IPS DF 6.9 (cell line): Measurements from ENCODE around the gene C1orf50.

ENCODE experiments used
- DNase-seq: peaks from one replicate; pipeline ENCODE4 v3.0.0-alpha.2; 2013; ENCODE audit warnings: low read depth, low spot score
- H3K27ac ChIP-seq: one replicate; pipeline ENCODE4 v1.5.1; 2013; ENCODE audit warnings: low read length, control low read depth
- H3K27me3 ChIP-seq: 2 replicates; pipeline ENCODE4 v1.6.1; 2013; ENCODE audit warnings: mild to moderate bottlenecking, low read length; ENCODE audit not compliant: control insufficient read depth, insufficient read depth
- H3K36me3 ChIP-seq: 2 replicates; pipeline ENCODE4 v1.6.1; 2013; ENCODE audit warnings: low read length; ENCODE audit not compliant: control insufficient read depth, insufficient read depth
- H3K4me1 ChIP-seq: 2 replicates; pipeline ENCODE4 v1.6.1; 2013; ENCODE audit warnings: low read length; ENCODE audit not compliant: control insufficient read depth, insufficient read depth
- H3K4me3 ChIP-seq: 2 replicates; pipeline ENCODE4 v1.5.1; 2013; ENCODE audit warnings: mild to moderate bottlenecking, low read length
- H3K9me3 ChIP-seq: 2 replicates; pipeline ENCODE4 v1.6.1; 2013; ENCODE audit warnings: low read length, inconsistent platforms; ENCODE audit not compliant: control insufficient read depth, insufficient read depth
- WGBS: extraction: QIAGEN DNeasy Blood & Tissue Kit; methylation state at CpG from one replicate; pipeline ENCODE4 v1.1.7; 2013; ENCODE audit warnings: mixed read lengths, missing lambda C conversion rate; ENCODE audit not compliant: insufficient read length, insufficient coverage; 5-methylcytosine and 5-hydroxymethylcytosine counted together

The C1orf50 gene

DNA sequence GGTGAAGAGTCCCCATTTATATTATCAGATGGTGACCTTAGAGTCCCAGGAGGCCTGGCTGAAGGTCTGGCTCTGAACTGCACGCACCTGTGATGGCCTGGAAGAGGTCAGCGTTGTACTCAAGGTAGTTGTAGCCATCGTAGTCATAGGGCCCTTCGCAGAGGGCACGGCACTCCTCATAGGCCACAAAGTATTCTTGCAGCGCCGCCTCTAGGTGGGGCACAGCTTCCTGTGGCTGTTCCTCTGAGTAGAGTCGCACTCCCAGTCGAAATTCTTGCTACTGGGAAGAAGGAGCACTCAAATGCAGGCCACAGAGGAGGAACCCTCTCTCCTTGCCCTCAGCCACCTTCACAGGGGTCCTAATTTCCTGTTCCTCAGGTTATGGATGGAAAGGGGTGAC is 7.9 kb upstream of the C1orf50 start:
- peaks cover 13% of the 10 kb centered on the region for H3K36me3 ChIP-seq
- no peaks in the 10 kb centered on the region for H3K9me3 ChIP-seq
- no peak for DNase-seq
- no peak overlapping the region for H3K4me3 ChIP-seq
- no CpG with 5 or more reads among the region's 9 CpGs for WGBS
- no peaks in the 10 kb centered on the region for H3K4me1 ChIP-seq
- no peak overlapping the region for H3K27ac ChIP-seq
- H3K27me3 ChIP-seq = no peaks in the 10 kb centered on the region

DNA sequence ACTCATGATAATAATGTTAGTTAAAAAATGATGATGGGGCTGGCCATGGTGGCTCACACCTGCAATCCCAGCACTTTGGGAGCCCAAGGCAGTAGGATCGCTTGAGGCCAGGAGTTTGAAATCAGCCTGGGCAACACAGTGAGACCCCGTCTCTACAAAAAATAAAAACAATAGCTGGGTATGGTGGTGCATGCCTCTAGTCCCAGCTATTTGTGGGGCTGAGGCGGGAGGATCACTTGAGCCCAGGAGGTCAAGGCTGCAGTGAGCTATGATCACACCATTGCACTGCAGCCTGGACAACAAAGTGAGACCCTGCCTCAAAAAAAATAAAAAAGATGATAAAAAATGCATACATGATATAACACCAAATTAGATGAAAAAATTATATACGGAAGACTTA is 5.5 kb upstream of the C1orf50 start:
- DNase-seq = no peak
- Histone ChIP-seq H3K9me3 (no peaks in the 10 kb centered on the region), H3K27me3 (no peaks in the 10 kb centered on the region), H3K4me1 (no peaks in the 10 kb centered on the region), H3K27ac (no peak overlapping the region), H3K36me3 (no peaks in the 10 kb centered on the region; the same call in 1 of the 2 replicates), H3K4me3 (no peak overlapping the region)
- WGBS = no CpG with 5 or more reads among the region's 4 CpGs

GRCh38 chr1:42762269-42762668 is 4.8 kb upstream of the C1orf50 start:
- no peaks in the 10 kb centered on the region for H3K4me1 ChIP-seq
- no peaks in the 10 kb centered on the region for H3K9me3 ChIP-seq
- no peak overlapping the region for H3K4me3 ChIP-seq
- no peak for DNase-seq
- H3K36me3 ChIP-seq = no peaks in the 10 kb centered on the region; the same call in 1 of the 2 replicates
- WGBS = no CpG with 5 or more reads among the region's 5 CpGs
- H3K27me3 ChIP-seq = no peaks in the 10 kb centered on the region
- no peak overlapping the region for H3K27ac ChIP-seq

- Histone ChIP-seq H3K9me3 (no peaks in the 10 kb centered on the region), H3K4me1 (no peaks in the 10 kb centered on the region), H3K27me3 (no peaks in the 10 kb centered on the region), H3K36me3 (no peaks in the 10 kb centered on the region), H3K27ac (no peak overlapping the region), H3K4me3 (no peak overlapping the region; the same call in 1 of the 2 replicates)
- WGBS = no CpG with 5 or more reads among the region's 7 CpGs
- DNase-seq = no peak
Observed at GRCh38 chr1:42765269-42765668, 1.8 kb upstream of the C1orf50 start.

DNA sequence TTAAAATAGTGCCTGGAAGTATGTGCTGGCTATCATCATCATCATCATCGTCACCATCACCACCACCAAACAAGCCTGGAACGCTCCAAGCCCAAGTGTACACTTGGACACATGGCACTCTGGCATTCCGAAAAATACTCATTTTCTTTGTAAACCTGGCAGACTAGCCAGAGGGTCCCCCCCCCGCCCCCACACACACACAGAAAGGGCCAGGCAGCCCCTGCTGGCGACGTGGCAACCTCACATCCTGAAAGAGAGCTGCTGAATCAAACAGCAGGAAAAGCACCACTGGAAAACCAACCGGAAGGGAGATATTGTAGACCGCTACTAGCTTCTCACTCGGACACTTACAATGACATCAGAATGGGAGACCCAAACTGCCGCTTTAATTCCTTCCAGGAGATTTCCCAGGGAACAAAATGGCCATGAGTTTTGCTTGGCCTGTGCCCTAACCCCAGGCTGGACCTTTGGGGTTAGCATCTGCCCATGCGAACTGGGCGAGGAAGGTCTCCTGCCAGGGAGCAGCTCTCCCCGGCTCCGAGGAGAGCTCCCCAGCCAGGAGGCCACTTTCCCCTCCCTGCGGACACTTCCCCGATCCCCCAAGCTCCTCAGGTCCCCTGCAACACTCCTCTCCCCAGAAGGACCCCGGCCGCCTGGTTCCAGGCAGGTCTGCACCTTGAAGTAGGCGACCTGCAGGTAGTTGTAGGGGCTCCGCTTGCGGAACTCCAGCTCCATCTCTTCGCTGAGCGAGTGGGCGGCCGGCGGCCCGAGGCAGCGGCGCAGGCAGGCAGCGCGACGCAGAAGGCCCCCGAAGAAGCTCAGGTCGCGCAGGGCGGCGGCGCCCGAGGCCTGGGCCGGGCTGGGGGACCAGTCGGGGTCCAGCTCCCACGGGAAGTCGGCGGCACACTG is 963 bp upstream of the C1orf50 start:
- DNase-seq = no peak
- H3K36me3 ChIP-seq = no peaks in the 10 kb centered on the region
- H3K4me1 ChIP-seq = no peaks in the 10 kb centered on the region
- H3K27ac ChIP-seq = no peak overlapping the region
- H3K27me3 ChIP-seq = no peaks in the 10 kb centered on the region
- H3K9me3 ChIP-seq = no peaks in the 10 kb centered on the region
- peak overlapping the region; percentile 99 for H3K4me3 ChIP-seq
- WGBS = no CpG with 5 or more reads among the region's 44 CpGs

GRCh38 chr1:42767510-42768000 is 506 bp downstream of the C1orf50 start:
- WGBS = no CpG with 5 or more reads among the region's 23 CpGs
- no peak for DNase-seq

DNA sequence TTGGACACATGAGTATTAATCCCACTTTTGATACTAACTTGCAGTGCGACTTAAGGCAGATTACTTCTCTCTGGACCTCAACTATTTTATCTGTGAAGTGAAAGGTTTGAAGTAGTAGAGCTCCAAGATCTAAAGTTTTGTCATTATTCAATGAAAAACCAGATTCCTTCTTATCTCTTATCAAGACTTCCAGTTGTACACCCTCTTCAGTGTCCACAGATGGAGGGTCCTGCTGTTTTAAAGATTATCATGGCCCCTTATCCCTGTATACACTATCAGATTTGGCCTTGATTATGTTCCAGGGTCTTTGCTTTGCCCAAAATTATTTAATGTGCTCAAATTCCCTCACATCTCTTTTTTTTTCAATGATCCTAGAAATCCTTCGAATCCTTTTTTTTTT is 1.1 kb downstream of the C1orf50 start:
- DNase-seq = no peak
- no peaks in the 10 kb centered on the region for H3K9me3 ChIP-seq
- WGBS = no CpG with 5 or more reads among the region's 2 CpGs
- no peaks in the 10 kb centered on the region for H3K27me3 ChIP-seq
- no peaks in the 10 kb centered on the region for H3K36me3 ChIP-seq
- no peaks in the 10 kb centered on the region for H3K4me1 ChIP-seq
- H3K4me3 ChIP-seq = no peak overlapping the region
- no peak overlapping the region for H3K27ac ChIP-seq

More at GRCh38 chr1:42767510-42768000, 506 bp downstream of the C1orf50 start:
- Histone ChIP-seq H3K36me3 (no peaks in the 10 kb centered on the region), H3K27ac (no peak overlapping the region), H3K4me1 (no peaks in the 10 kb centered on the region), H3K9me3 (no peaks in the 10 kb centered on the region), H3K27me3 (no peaks in the 10 kb centered on the region), H3K4me3 (peak overlapping the region; percentile 97)

GRCh38 chr1:42769811-42770210 is 2.8 kb downstream of the C1orf50 start:
- H3K9me3 ChIP-seq = no peaks in the 10 kb centered on the region
- H3K27ac ChIP-seq = no peak overlapping the region
- H3K36me3 ChIP-seq = no peaks in the 10 kb centered on the region; the same call in 1 of the 2 replicates
- no peaks in the 10 kb centered on the region for H3K27me3 ChIP-seq
- no peaks in the 10 kb centered on the region for H3K4me1 ChIP-seq
- DNase-seq = no peak
- no peak overlapping the region for H3K4me3 ChIP-seq
- WGBS = no CpG with 5 or more reads among the region's 3 CpGs

DNA sequence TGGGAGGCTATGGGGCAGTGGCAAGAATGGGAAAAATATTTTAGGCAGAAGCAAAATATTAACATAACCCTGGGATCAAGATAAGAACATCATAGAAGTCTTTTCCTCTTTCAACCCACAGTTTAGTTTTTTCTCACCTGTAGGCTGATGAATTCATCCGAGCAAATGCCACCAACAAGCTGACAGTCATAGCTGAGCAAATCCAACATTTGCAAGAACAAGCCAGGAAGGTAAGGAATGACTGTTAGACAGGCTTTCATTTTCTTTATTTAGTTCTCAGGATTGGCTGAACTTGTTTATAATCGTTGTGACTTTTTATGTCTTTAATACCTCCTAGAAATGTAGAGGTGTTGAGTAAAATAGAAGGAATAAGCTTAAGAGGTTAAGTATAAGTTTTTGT is 6.4 kb downstream of the C1orf50 start:
- H3K27ac ChIP-seq = no peak overlapping the region
- H3K4me1 ChIP-seq = no peaks in the 10 kb centered on the region
- H3K4me3 ChIP-seq = no peak overlapping the region
- H3K36me3 ChIP-seq = peaks cover 12% of the 10 kb centered on the region
- no peaks in the 10 kb centered on the region for H3K27me3 ChIP-seq
- H3K9me3 ChIP-seq = no peaks in the 10 kb centered on the region
- no peak for DNase-seq
- WGBS = no CpG with 5 or more reads among the region's 2 CpGs

- H3K4me1 ChIP-seq = no peaks in the 10 kb centered on the region
- H3K9me3 ChIP-seq = no peaks in the 10 kb centered on the region
- H3K4me3 ChIP-seq = no peak overlapping the region
- no peaks in the 10 kb centered on the region for H3K27me3 ChIP-seq
- H3K36me3 ChIP-seq = peaks cover 12% of the 10 kb centered on the region
- no peak overlapping the region for H3K27ac ChIP-seq
- DNase-seq = no peak
- no CpG with 5 or more reads among the region's 5 CpGs for WGBS
Observed at GRCh38 chr1:42774928-42775526, 8.0 kb downstream of the C1orf50 start.
